ENCODE results near the gene BLOC1S5.
"Not testable (repeated sequence)": the region's sequence is repeated elsewhere in the genome, so short reads cannot be mapped to it uniquely, and the experiment has no call there.

Gene BLOC1S5

DNA sequence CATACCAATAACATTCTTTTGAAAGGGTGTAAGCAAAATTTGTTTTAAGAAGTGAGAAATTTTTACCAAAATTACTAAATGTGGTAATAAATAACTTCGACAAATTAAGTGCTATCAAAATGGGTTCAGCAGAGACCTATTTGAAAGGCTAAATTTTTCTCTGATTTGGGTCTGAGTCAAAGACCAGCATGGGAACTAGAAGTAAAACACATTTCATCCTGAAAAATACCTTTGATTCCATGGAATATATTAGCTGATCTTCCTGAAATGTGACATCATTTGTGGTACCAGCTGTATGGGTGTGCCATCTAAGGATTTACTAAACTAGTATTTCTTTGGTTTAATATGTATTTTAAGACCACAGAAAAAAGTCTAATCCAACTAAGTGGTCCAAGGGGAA, 63.6 kb downstream of the BLOC1S5 start:
- H3K4me3 ChIP-seq (ENCODE audit: low read length), result no peak overlapping the region
- no peak for TF ChIP-seq ZNF274 (IDR thresholded peaks at IDR 0.05; ENCODE audit: low read depth, low read length)

DNA sequence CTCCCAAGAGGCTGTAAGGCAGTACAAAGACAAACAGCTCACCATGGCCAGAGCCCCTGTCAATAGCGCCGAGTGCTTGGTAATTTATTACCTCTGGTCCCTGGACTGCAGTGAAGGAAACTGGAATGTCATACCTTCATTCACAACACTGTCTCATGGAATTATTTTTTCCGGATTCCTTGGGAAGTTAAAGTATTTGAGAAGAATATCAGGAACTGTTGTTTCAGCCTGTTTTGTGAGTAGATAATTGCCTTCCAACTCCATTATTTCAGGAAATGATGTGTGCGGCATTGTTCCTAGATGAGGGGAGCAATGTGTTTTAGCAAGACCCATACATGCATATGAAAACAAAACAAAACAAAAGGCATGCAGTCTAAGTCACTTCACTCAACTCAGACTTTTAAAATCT, 64.0 kb downstream of the BLOC1S5 start:
- TF ChIP-seq ZNF274 (IDR thresholded peaks at IDR 0.05; ENCODE audit: low read depth, low read length), result no peak
- no peak overlapping the region for H3K4me3 ChIP-seq (ENCODE audit: low read length)

DNA sequence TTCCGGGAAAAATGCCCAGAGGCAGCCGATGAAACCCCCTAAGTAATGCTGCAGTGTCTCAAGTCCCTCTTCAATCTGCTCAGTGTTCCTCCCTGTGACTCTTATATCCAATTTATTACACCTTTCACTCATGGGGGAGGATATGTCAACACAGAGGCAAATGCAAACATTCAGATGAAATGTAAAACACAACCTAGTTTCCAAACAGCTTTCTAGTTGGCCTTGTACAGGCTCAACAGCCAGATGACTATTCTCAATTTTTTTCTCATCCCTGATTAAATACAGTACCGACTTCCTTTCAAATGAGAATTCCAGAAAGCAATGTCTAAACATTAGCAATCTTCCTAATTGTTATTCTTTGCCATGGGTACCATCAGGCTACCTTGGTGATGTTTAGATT, 65.0 kb downstream of the BLOC1S5 start:
- no peak for TF ChIP-seq ZNF274 (IDR thresholded peaks at IDR 0.05; ENCODE audit: low read depth, low read length)

DNA sequence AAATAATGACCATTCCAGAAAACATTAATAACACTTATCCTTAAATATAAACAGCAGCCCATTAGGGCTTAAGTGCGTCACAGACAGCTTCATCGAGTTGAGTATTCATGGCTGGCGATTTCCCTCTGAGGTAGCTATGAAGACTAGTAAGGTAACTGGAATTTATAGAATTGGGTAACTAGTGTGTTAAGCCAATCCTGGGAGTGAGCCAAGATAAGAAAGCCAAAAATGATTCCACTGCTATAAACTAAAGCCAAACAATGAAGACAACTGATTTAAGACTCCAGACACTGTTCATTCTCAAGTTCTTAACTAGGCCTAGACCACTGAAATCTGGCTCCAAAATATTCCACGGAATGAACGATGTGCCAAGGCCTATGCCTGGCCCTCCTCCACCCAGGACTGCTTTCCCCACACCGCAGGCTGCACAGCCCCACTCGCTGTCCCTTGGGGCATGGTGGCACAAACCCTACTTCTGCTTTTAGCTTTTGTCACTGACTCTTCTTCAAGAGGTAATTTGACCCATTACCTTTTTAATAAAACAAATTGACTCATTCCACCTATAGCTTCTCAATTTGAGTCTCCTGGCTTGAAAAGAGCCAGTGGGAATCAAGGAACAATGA, 66.0 kb downstream of the BLOC1S5 start:
- TF ChIP-seq ZNF274 (IDR thresholded peaks at IDR 0.05; ENCODE audit: low read depth, low read length), result no peak
- H3K4me3 ChIP-seq (ENCODE audit: low read length), result no peak overlapping the region

More for the DNA sequence above, 65.0 kb downstream of the BLOC1S5 start:
- H3K4me3 ChIP-seq (ENCODE audit: low read length), result no peak overlapping the region

DNA sequence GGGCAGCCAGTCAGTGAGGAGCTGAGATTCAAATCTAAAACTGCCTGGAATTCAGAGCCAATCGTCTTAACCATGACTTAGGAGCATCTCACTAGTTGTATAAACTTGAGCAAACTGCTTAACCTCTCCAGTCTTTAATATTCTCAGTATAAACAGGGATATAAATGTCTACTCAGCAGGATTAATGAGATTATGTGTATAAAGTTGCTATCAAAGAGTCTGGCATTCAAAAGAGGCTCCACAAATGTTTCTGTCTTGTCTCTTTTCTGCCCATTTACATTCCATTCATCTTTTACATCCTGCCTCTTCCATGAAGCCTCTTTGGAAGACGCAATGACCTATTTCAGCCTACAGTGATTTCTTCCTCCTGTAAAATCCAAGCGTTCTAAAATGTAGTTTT, 66.9 kb downstream of the BLOC1S5 start:
- no peak for TF ChIP-seq ZNF274 (IDR thresholded peaks at IDR 0.05; ENCODE audit: low read depth, low read length)
- no peak overlapping the region for H3K4me3 ChIP-seq (ENCODE audit: low read length)

DNA sequence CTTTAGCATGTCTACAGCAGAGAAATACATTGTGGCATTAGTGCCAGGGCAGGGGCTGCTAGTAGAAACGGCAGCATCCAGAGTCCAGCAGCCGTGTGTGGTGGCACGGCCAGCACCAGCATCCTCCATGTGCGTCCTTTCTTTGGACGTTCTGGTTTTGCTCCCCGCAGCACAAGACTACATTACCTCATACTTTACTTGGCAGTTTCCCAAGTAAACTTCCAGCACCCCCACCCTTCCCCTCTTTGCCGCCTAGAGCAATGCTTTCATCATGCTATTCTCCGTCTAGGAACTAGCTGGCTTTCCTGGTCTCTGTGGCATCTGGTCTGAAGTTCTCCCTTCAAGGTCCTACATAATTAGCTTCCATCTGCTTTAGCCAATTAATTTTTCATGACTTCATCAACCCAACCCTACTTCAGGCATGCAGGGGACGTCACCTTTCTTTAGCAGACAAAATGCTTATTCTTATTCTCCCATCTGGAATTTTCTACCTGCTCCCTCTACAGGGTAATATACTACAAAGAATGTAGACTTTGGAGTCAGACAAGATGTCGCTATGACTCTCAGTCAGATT, 67.6 kb downstream of the BLOC1S5 start:
- no peak overlapping the region for H3K4me3 ChIP-seq (ENCODE audit: low read length)
- TF ChIP-seq ZNF274 (IDR thresholded peaks at IDR 0.05; ENCODE audit: low read depth, low read length), result no peak

DNA sequence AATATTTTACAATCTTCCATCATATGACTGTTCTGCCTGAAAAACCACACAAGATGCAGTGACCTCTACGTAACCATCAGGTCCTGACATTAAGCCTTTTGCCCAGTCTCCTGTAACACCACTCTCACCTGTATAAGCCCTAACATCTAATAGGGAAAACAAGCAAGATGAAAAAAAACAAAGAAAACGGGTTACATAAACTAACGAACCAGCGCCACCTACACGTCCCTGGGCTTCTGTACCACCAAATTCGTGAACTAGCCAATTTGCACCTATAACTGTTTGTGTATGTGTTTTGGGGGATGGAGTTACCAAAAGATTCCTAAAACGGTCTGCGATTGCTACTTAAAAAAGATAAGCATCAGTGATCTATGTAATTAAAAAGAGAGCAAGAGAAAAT, 70.2 kb downstream of the BLOC1S5 start:
- H3K4me3 ChIP-seq (ENCODE audit: low read length), result no peak overlapping the region

DNA sequence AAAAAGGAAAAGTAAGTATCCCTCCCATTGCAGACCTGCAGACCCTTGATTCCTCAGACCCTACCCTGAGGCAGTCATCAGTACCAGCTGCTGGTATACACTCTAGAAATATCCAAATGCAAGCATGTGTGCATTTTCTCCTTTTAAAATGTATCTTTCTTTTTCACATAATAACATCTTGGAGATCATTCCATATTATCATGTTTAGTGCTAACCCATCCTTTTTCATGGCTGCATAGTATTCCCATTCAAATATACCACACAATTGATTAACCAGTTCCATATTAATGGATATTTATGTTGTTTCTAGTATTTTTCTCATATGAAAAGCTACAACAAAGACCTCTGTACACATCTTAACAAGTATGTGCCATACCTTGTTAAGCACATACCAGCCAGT, 70.8 kb downstream of the BLOC1S5 start:
- TF ChIP-seq ZNF274 (IDR thresholded peaks at IDR 0.05; ENCODE audit: low read depth, low read length), result no peak

More for the DNA sequence above, 70.2 kb downstream of the BLOC1S5 start:
- TF ChIP-seq ZNF274 (IDR thresholded peaks at IDR 0.05; ENCODE audit: low read depth, low read length), result no peak

DNA sequence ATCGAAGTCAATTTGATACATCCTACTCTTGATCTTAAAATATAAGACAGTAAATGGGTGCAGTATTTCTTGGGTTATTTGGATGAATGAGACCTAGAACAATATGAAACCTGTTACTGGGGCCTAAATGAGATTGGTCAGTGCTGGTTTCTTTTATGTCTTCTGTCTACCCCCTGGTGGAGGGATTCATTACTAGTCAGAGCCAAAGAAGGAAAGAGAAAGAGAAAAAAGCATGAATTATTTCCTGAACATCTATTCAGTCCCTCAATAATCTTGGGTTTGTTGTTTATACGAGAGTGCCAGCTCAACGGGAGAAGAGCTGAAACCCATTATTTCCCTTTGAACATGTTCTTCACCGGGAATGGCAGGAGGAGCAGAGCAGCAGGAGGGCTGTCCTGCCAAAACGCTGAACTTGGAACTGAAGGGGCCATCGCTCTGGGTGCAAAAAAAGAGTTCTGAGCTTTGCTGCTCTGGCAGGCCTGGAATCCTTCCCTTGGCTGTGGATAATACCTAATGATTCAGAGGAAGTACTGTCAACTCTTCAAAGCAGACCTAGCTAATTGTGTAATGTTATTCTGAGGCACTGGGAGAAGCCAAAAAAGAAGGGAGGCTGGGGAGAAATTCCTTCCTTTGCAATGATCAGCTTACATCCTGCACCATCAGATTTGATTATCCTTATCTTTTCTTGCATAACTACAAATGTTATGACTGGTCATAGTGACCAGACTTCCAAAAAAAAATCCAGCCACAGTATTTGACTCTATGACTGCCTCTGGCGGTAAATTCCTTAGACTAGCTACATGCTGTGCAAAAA, 72.0 kb downstream of the BLOC1S5 start:
- TF ChIP-seq ZNF274 (IDR thresholded peaks at IDR 0.05; ENCODE audit: low read depth, low read length), result no peak
- H3K4me3 ChIP-seq (ENCODE audit: low read length), result no peak overlapping the region

More for the DNA sequence above, 70.8 kb downstream of the BLOC1S5 start:
- H3K4me3 ChIP-seq (ENCODE audit: low read length), result no peak overlapping the region

DNA sequence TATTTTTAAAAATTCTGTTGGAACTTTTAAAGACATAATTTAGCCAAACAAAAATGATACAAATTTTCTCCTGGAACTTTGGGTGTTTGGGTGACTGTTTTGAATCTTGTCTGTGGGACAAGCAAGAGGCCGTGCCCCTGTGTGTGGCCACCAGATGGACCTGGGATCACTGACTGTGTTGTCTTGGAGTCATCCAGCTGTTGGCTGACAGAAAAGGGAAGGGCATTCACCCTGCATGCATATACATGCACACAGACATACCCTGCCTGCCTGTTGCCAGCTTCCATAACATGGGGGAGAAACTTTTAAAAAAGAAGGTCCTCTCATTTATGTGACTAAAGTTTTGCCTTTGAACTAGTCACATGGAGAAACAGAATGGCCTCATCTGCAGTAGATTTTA, 72.7 kb downstream of the BLOC1S5 start:
- no peak overlapping the region for H3K4me3 ChIP-seq (ENCODE audit: low read length)
- no peak for TF ChIP-seq ZNF274 (IDR thresholded peaks at IDR 0.05; ENCODE audit: low read depth, low read length)

DNA sequence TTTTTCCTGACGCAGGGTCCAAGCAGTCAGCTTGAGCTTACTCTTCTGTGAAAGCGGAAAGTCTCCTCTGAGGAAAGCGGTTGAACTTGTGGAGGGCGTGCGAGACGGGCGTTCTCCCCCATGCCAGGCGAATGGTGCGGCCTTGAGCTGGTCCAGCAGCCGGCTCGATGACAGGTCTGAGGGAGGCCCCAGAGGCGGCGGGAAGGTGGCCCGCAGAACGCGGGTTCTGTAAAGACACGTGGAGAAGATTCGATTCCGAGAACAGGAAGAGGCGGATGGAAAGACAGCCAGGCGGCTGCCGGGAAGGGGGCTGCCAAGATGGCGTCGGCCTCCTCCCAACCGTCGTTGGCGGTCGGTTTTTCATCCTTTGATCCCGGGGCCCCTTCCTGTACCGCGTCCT, 78.0 kb downstream of the BLOC1S5 start:
- no peak overlapping the region for H3K4me3 ChIP-seq (ENCODE audit: low read length)
- no peak for TF ChIP-seq ZNF274 (IDR thresholded peaks at IDR 0.05; ENCODE audit: low read depth, low read length)

DNA sequence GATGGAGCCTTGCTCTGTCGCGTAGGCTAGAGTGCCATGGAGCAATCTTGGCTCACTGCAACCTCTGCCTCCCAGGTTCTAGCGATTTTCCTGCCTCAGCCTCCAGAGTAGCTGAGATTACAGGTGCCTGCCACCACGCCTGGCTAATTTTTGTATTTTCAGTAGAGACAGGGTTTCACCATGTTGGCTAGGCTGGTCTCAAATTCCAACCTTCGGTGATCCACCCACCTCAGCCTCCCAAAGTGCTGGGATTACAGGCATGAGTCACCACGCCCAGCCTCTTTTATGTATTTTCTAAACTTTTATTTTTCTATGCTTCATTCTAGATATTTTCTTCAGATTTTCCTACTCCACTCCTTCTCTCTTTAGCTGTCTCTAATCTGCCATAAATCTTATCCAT, 80.2 kb downstream of the BLOC1S5 start:
- not testable (repeated sequence) for H3K4me3 ChIP-seq (ENCODE audit: low read length)

DNA sequence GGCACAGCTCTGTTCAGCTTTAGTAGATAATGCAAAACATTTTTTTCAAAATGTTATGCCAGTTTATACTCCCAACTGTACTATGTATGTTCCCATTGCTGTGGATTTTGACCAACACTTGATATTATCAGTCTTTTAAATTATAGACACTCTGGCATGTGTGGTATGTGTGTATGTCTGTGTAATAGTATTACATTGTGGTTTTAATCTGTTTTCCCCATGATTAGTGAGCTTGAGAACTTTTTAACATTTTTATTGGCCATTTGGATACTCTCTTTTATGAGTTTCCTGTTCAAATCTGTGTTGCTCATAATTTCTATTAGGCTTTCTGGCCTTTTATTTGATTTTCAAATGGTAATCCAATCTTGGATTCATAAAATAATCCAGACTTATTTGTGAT, 84.4 kb downstream of the BLOC1S5 start:
- H3K4me3 ChIP-seq (ENCODE audit: low read length), result no peak overlapping the region
- no peak for TF ChIP-seq ZNF274 (IDR thresholded peaks at IDR 0.05; ENCODE audit: low read depth, low read length)

DNA sequence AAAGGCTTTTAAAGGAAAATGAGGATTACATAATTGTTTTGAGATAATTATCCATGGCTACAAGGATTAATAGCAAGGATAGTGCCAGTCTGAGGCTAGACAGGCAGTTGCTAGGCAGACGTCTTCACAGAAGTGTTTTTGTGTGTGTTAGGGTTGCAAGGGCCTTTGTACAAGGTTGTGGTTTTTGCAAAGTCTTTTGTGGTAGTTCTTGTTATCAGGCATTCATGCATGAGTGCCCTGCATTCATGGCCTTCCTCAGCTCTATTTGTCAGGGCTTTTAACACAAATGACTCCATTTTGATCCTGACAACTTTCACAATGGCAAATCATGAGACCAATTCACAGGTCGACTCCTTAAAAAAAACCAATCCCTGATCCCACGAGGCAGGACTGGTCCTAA, 85.5 kb downstream of the BLOC1S5 start:
- no peak overlapping the region for H3K4me3 ChIP-seq (ENCODE audit: low read length)
- no peak for TF ChIP-seq ZNF274 (IDR thresholded peaks at IDR 0.05; ENCODE audit: low read depth, low read length)

DNA sequence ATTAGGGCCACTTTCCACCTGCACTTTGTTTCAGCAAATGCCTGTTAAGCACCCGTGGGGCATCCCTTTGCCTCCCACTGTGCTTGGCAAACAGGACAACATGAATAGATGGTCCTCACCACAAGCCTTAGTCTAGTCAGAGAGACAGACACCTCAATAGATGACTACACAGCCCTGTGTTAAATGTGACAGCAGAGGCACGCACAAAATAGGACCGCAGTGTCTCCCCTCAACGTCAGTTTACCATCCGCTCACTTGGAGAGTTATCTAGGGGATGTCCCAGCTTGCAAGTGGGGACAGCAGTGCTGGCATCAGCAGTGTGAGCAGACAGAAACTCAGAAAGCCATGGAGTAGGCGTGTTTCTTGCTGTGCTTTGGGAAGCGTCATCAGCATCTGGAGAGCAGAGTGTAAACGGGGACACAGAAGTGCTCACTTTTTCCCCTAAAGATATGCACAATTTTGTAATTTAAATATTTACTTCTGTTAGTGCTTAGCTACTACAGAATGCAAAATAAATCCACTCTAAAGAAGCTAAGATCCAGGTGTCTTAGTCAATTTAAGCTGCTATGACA, 87.6 kb downstream of the BLOC1S5 start:
- no peak overlapping the region for H3K4me3 ChIP-seq (ENCODE audit: low read length)
- TF ChIP-seq ZNF274 (IDR thresholded peaks at IDR 0.05; ENCODE audit: low read depth, low read length), result no peak
